ENCODE measurements around the gene SKAP1.
"Not testable (repeated sequence)": the region's sequence is repeated elsewhere in the genome, so short reads cannot be mapped to it uniquely, and the experiment has no call there.

The SKAP1 gene

DNA sequence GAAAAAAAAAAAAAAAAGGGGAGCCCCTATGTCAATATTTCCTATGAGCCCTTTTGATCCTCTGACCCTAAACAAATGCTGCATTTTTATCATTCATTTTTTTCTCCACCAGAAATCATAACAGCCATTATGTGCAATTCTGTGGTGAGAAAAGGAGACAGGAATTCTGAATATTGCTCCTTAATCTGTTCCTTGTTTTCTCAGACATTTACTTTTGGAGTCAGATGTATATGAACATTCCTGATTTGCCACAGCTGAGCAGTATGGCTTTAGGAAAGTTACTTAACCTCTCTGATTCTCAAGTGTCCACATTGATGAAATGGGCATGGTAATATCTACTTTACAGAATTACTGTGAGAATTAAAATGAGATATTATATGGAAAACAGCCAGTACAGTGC, 144.4 kb downstream of the SKAP1 start:
- DNase-seq (ENCODE audit: low read depth in 2 of 2) = no peak

DNA sequence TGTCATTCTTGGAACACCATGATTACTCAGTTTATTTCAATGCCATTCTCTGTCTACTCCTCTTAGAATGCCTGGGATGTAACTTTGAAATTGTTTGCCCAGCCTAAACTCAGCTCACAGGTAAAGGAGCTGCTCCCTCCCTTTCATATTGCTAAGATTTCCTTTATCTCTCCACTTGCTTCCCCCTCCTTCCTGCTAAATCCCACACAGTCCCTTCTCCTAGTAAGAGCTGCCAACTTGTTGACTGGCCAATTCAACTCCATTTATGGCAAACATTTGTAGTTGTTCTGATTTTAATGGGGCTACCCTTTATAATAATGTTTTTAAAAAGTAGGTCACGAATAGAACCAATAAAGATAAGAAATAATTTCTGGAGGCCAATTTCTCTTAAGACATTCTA, 146.1 kb downstream of the SKAP1 start:
- no peak for DNase-seq (ENCODE audit: low read depth in 2 of 2)

DNA sequence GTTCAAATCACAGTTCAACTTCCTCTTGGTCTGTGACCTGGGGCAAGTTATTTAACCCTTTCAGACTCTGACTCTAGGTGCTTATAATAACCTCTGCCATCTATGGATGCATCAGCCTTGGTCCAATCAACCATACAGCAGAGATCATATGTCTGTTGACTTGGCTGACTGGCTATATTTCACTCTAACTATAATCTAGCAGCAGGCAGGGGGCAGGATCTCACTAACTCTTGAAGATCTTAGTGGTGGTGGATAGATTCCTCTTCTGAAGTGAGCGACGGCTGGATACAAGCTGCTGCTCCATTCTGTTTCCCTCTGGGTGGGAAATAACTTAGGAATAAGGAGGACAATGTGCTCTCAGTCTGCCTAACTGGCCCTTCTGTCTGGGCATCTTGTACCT, 146.6 kb downstream of the SKAP1 start:
- DNase-seq (ENCODE audit: low read depth in 2 of 2) = no peak

GRCh38 chr17:48282303-48282702, 147.7 kb downstream of the SKAP1 start:
- DNase-seq (ENCODE audit: low read depth in 2 of 2) = no peak

DNA sequence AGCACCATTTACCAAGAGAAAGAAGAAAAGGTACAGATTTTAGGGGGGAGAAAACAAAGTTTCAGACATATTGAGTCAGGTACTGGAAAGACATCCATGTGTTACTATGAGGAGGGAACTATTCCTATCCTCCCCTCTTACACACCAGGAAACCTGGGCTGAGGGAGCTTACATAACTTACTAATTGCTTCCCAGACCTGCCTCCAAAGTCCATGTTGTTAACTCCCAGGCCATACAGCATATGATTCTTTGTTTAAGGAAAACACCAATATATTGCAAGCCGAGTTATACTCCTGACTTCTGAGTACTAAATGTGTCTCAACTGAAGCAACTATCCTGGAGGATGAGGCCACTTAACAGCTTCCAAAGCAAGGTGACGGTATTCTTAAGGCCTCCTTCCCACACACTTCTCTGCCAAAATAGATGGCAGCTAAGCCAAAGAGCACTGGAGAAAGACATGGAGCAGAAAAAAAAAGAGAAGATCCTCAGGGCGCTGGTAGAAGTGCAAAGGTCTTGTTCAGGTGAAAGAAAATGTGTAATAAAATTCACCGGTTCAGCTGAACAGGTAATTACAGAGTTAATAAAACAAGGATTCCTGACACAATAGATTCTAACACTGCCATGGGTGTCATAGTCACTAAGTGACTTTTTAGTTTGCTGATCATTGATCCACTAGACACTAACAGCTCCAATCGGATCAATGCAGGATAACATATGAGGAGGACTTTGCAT, 151.1 kb downstream of the SKAP1 start:
- no peak for DNase-seq (ENCODE audit: low read depth in 2 of 2)

- DNase-seq (ENCODE audit: low read depth in 2 of 2) = no peak
Measured at GRCh38 chr17:48276776-48277175, 153.2 kb downstream of the SKAP1 start.

DNA sequence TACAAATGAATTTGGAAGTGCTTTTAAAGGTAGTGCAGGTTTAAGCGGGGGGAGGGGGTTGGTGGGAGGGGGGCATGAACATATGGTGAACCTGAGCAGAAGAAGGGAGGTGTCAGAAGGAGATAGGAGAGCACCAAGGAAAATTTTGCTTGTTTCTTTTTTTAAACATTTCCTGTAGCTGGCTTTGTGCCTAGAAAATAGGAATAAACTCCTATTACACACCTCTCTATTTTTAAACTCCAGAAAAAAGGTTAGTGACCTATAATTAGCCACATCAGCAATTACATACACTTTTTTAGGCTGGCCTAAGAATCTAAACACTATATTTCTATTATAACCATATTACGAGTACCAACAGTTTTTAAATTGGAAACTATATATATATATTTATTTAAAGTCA, 159.1 kb downstream of the SKAP1 start:
- DNase-seq (ENCODE audit: low read depth in 2 of 2) = no peak

GRCh38 chr17:48269209-48269608, 160.8 kb downstream of the SKAP1 start:
- DNase-seq (ENCODE audit: low read depth in 2 of 2) = no peak

DNA sequence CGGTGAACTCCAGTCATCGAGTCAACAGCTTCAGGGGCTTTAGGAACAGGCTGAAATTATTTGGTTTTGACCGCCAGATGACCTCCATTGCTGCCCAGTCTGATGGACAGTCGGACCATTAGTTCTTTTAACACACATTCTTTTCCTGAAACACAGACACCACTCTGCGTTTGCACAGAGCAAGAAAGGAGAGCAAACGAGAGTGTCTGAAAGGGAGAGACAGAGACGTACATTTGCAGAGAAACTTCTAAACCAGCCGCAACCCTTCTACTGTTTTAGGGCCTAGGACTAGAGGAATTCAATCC, 166.3 kb downstream of the SKAP1 start:
- DNase-seq (ENCODE audit: low read depth in 2 of 2) = no peak

- no peak for DNase-seq (ENCODE audit: low read depth in 2 of 2)
Measured at GRCh38 chr17:48262982-48263730, 166.9 kb downstream of the SKAP1 start.

GRCh38 chr17:48261297-48261880, 168.6 kb downstream of the SKAP1 start:
- no peak for DNase-seq (ENCODE audit: low read depth in 2 of 2)

GRCh38 chr17:48259694-48260291, 170.2 kb downstream of the SKAP1 start:
- no peak for DNase-seq (ENCODE audit: low read depth in 2 of 2)

DNA sequence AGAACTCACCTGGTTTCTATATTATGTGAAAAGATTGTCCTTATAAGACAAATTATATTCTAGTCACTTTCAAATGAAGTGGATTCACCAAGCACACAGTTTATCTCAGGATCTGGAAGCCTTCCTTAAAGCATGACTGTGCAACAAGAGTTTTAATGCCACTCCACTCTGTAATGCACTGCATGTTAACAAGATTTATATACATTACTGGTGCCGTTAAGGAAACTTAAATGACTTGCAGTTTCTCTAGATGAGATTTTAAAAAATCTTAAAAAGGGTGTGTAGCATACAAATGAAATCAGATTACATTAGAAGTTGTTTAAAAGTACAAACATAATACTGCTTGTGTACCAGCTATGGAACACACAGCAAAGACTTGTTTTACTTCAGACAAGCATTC, 171.7 kb downstream of the SKAP1 start:
- DNase-seq (ENCODE audit: low read depth in 2 of 2) = no peak

DNA sequence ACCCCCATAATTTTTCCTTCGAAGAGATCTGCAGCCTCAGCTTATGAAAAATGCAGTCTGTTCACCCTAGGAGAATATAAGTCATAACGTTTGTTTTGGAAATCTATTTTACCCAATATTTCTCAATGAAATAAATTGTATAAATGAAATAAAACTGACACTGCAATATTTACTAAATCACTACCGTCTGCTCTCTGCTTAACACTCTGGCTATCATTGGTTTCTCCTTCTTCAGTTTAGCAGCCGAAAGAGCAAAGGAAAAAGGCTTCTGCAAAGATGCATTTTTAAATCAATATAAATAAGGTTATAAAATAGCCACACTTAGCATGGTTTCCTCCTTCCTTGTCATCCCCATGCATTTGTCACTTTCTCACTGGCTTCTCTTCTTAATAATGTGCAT, 174.3 kb downstream of the SKAP1 start:
- no peak for DNase-seq (ENCODE audit: low read depth in 2 of 2)

DNA sequence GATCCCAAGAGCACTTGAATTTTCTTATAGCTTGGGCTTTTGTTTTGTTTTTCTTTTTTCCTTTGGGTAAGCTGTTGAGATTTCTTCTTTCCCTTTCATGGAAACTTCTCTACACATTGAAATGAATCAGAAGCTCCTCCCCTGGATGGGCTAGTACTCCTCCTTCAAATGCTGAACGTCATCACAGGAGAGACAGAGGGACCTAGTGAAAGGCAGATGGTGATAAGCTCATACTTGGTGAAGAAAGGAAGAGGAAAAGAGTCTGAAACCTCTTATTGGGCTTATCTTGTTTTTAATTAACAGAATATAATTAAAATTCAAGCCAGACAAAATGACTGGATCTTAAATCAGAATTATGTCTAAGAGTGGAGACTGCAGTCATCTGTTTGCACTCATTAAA, 175.1 kb downstream of the SKAP1 start:
- no peak for DNase-seq (ENCODE audit: low read depth in 2 of 2)

GRCh38 chr17:48253975-48254374, 176.0 kb downstream of the SKAP1 start:
- no peak for DNase-seq (ENCODE audit: low read depth in 2 of 2)

DNA sequence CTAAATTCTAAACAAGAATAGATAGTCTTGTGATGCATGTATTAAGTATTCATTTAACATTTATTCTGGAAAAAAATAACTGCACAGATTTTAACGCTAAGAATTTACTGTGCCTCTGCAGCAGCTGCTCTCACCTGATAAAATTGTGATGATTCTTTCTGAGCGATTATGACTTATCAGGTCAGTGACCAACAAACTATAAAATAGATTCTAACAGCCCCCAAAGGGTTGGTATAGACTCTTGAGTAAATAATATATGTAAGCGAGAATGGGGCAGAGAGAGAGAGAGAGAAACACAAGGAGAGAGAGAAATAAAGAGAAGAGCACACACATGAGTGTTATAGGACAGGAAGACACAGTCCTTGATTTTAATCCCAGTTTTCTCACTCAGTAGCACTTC, 178.1 kb downstream of the SKAP1 start:
- no peak for DNase-seq (ENCODE audit: low read depth in 2 of 2)

GRCh38 chr17:48250949-48251348, 179.1 kb downstream of the SKAP1 start:
- no peak for DNase-seq (ENCODE audit: low read depth in 2 of 2)

DNA sequence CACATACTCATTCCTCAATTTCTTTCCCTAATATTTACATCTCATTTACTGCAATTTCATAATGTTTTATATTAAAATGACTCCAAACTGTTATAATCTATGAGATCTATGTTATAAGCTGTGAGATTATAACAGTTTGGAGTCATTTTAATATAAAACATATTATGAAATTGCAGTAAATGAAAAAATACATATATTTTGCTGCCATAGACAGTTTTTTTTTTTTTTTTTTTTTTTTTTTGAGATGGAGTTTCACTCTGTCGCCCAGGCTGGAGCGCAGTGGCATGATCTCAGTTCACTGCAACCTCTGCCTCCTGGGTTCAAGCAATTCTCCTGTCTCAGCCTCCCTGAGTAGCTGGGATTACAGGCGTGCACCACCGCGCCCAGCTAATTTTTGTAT, 180.0 kb downstream of the SKAP1 start:
- DNase-seq (ENCODE audit: low read depth in 2 of 2) = not testable (repeated sequence)

DNA sequence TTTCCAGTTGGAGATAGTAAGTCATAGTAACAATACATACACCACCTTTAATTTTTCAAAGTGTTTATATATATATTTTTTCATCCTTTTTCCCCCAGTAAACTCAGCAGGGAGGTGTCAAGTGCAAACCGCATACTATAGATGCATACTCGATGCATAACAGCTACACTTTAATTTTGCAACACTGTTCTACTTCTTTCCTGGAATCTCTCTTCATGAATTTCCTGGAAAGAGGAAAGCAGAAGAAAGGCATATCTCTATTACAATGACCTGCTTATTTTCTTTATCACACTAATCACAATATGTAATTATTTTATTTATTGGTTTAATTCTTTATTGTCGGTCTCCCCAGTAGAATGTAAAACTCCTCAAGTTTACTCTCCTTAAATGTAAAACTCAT, 182.4 kb downstream of the SKAP1 start:
- DNase-seq (ENCODE audit: low read depth in 2 of 2) = no peak

- DNase-seq (ENCODE audit: low read depth in 2 of 2) = no peak
Measured at GRCh38 chr17:48247038-48247437, 183.0 kb downstream of the SKAP1 start.

DNA sequence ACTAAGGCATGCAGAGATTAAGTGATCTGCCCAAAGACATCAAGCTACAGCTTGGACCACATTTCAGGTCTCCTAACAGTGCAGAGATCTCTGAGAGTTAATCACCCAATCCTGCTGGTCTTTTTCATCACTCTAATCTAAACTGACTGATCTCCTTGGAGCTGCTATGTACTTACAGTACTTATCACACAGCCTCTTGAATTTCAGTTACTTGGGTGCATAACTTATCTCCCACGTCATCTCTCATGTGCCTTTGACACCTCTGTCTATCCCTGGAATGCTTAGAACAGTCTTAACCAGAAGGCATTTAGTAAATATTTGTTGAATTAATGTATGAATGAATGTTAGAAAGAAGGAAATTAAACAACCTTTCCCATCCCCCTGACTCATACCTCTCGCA, 183.4 kb downstream of the SKAP1 start:
- DNase-seq (ENCODE audit: low read depth in 2 of 2) = no peak

DNA sequence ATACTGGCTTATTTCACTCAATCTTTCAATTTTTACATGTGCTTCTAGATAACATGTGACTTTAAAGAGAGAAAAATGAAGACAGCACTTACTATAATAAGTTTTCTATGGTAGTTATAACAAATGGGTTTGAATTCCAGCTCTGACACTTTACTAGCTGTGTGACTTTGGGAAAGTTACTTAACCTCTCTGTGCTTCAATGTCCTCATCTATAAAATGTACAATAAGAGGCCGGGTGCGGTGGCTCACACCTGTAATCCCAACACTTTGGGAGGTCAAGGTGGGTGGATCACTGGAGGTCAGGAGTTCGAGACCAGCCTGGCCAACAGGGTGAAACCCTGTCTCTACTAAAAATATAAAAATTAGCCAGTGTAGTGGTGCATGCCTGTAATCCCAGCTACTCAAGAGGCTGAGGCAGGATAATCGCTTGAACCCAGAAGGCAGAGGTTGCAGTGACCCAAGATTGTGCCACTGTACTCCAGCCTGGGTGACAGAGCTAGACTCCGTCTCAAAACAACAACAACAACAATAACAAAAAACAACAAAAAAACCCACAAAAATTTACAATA, 184.5 kb downstream of the SKAP1 start:
- not testable (repeated sequence) for DNase-seq (ENCODE audit: low read depth in 2 of 2)

All from stimulated activated CD4-positive, alpha-beta T cell treated with anti-CD3 and anti-CD28 coated beads, Interleukin-1b, Interleukin-23, amount 100 ng/mL, for 1 hour (primary cell).